H1 (cell line): ENCODE measurements around the gene LRATD1. TPM values are rescaled to one million over a fixed set of nuclear protein-coding genes. Genes with fewer than 3 reads are reported as not detected.

Source experiments
- CTCF ChIA-PET: fragments of 300-600 bp; sonication (Branson Sonifier 250); formaldehyde crosslinking; loops from one replicate; lab custom pipeline; 2021; ENCODE audit not compliant: partially characterized antibody; lab: Charles Lee
- POLR2A ChIA-PET: fragments of 300-600 bp; sonication (Branson Sonifier 250); formaldehyde crosslinking; loops from one replicate; lab custom pipeline; 2021; ENCODE audit warnings: inconsistent platforms; ENCODE audit not compliant: partially characterized antibody; lab: Charles Lee
- DNase-seq, 2 experiments: peaks; one replicate each; pipeline versions ENCODE4 v3.0.0 to v3.0.0-alpha.2; 2010 to 2022; ENCODE audit warnings: low spot score in 2 of 2, low read depth in 1 of 2, mixed read lengths in 1 of 2
- FAIRE-seq: peaks from 2 replicates; lab custom pipeline; 2011; peaks lifted over from hg19 to GRCh38; lab: Jason Lieb, UNC
- H2AFZ ChIP-seq: 2 replicates; pipeline ENCODE4 v1.8.1; 2012; ENCODE audit warnings: low read length, inconsistent platforms
- H2AK5ac ChIP-seq: 2 replicates; pipeline ENCODE4 v1.6.1; 2013; ENCODE audit warnings: low read depth, low read length
- H2BK120ac ChIP-seq: replicated peaks from 2 replicates; pipeline ENCODE3; 2013; ENCODE audit warnings: low read depth, low read length, inconsistent platforms
- H2BK12ac ChIP-seq: 2 replicates; pipeline ENCODE4 v1.6.1; 2013; ENCODE audit warnings: low read depth, low read length
- H2BK15ac ChIP-seq: 2 replicates; pipeline ENCODE4 v1.6.1; 2013; ENCODE audit warnings: low read length
- H2BK20ac ChIP-seq: 2 replicates; pipeline ENCODE4 v1.6.1; 2013; ENCODE audit warnings: low read length
- H2BK5ac ChIP-seq: 2 replicates; pipeline ENCODE4 v1.6.1; 2013; ENCODE audit warnings: low read depth, low read length
- H3K14ac ChIP-seq: 2 replicates; pipeline ENCODE4 v1.6.1; 2013; ENCODE audit warnings: inconsistent platforms; ENCODE audit not compliant: insufficient read length
- H3K18ac ChIP-seq: 2 replicates; pipeline ENCODE4 v1.6.1; 2013; ENCODE audit warnings: low read length; ENCODE audit errors: extremely low read depth
- H3K23ac ChIP-seq: 2 replicates; pipeline ENCODE4 v1.6.1; 2013; ENCODE audit warnings: inconsistent platforms; ENCODE audit not compliant: insufficient read length
- H3K23me2 ChIP-seq: 2 replicates; pipeline ENCODE4 v1.6.1; 2013; ENCODE audit warnings: low read depth, low read length
- H3K27ac ChIP-seq: 2 replicates; pipeline ENCODE4 v1.6.1; 2011; ENCODE audit warnings: low read depth, low read length, inconsistent platforms
- H3K27me3 ChIP-seq, 4 experiments: replicated peaks in 1 of 4; 1 replicate in 1 of 4; 2 replicates in 3 of 4; pipeline versions ENCODE4 v1.6.1 to v1.8.1; 2011 to 2013; ENCODE audit warnings: low read length in 3 of 4, mild to moderate bottlenecking in 3 of 4, inconsistent platforms in 2 of 4, mixed read lengths in 2 of 4, moderate library complexity in 1 of 4; ENCODE audit not compliant: control insufficient read depth in 3 of 4, insufficient read depth in 3 of 4; ENCODE audit errors: extremely low read depth in 1 of 4
- H3K36me3 ChIP-seq, 4 experiments: 2 replicates each; pipeline versions ENCODE4 v1.6.1 to v1.8.1; 2011 to 2013; ENCODE audit warnings: mild to moderate bottlenecking in 4 of 4, low read length in 3 of 4, moderate library complexity in 2 of 4, control low read depth in 1 of 4, inconsistent platforms in 1 of 4; ENCODE audit not compliant: insufficient read depth in 4 of 4, control insufficient read depth in 2 of 4
- H3K4ac ChIP-seq: replicated peaks from 2 replicates; pipeline ENCODE3; 2013; ENCODE audit warnings: low read length, low read depth, mixed read lengths, inconsistent platforms; ENCODE audit not compliant: insufficient read length
- H3K4me1 ChIP-seq, 4 experiments: replicated peaks in 1 of 4; 1 replicate in 1 of 4; 2 replicates in 3 of 4; pipeline versions ENCODE4 v1.6.1 to v1.8.1; 2011 to 2013; ENCODE audit warnings: low read length in 3 of 4, inconsistent platforms in 2 of 4, mixed read lengths in 1 of 4; ENCODE audit not compliant: insufficient read depth in 4 of 4, control insufficient read depth in 3 of 4
- H3K4me2 ChIP-seq, 2 experiments: 2 replicates each; pipeline versions ENCODE4 v1.6.1 to v1.8.1; 2011 to 2013; ENCODE audit warnings: low read depth in 2 of 2, low read length in 2 of 2, control low read depth in 1 of 2, inconsistent platforms in 1 of 2, mild to moderate bottlenecking in 1 of 2; ENCODE audit not compliant: insufficient read depth in 1 of 2
- H3K4me3 ChIP-seq, 4 experiments: fragments of 200-600, 300-600 bp in 1 of 4; sonication (generic), shearing (Covaris generic), sonication (Bioruptor Twin) in 1 of 4; 2 replicates each; pipeline versions ENCODE4 v1.5.1 to v1.8.1; 2011 to 2016; ENCODE audit warnings: low read length in 4 of 4, low read depth in 3 of 4, control low read depth in 2 of 4, inconsistent platforms in 2 of 4, mild to moderate bottlenecking in 2 of 4, mixed read lengths in 1 of 4, moderate library complexity in 1 of 4; ENCODE audit not compliant: insufficient read depth in 2 of 4; ENCODE audit errors: extremely low read depth in 1 of 4
- H3K56ac ChIP-seq: replicated peaks from 2 replicates; pipeline ENCODE3; 2013; ENCODE audit warnings: low read depth, mild to moderate bottlenecking, mixed read lengths, low read length, inconsistent platforms; ENCODE audit not compliant: insufficient read length
- H3K79me1 ChIP-seq: 2 replicates; pipeline ENCODE4 v1.6.1; 2013; ENCODE audit warnings: low read depth, low read length, control low read depth
- H3K79me2 ChIP-seq, 2 experiments: 2 replicates each; pipeline versions ENCODE4 v1.6.1 to v1.8.1; 2012 to 2013; ENCODE audit warnings: low read length in 2 of 2, mild to moderate bottlenecking in 2 of 2, inconsistent platforms in 1 of 2; ENCODE audit not compliant: insufficient read depth in 2 of 2, control insufficient read depth in 1 of 2
- H3K9ac ChIP-seq, 4 experiments: replicated peaks in 1 of 4; 1 replicate in 1 of 4; 2 replicates in 3 of 4; pipeline versions ENCODE4 v1.6.1 to v1.8.1; 2011 to 2013; ENCODE audit warnings: low read depth in 3 of 4, low read length in 3 of 4, control low read depth in 2 of 4, mild to moderate bottlenecking in 2 of 4, moderate library complexity in 2 of 4, inconsistent platforms in 1 of 4; ENCODE audit errors: extremely low read depth in 1 of 4
- H3K9me3 ChIP-seq, 2 experiments: 2 replicates each; pipeline versions ENCODE4 v1.6.1 to v1.8.1; 2012 to 2013; ENCODE audit warnings: mild to moderate bottlenecking in 2 of 2, moderate library complexity in 2 of 2, control low read depth in 1 of 2, inconsistent platforms in 1 of 2, low read depth in 1 of 2, low read length in 1 of 2, mixed read lengths in 1 of 2; ENCODE audit not compliant: insufficient read depth in 2 of 2
- H4K20me1 ChIP-seq, 2 experiments: replicated peaks in 1 of 2; 2 replicates each; pipeline versions ENCODE3 to v1.8.1; 2011 to 2013; ENCODE audit warnings: inconsistent platforms in 2 of 2, low read length in 2 of 2, mild to moderate bottlenecking in 1 of 2; ENCODE audit not compliant: insufficient read depth in 2 of 2, control insufficient read depth in 1 of 2
- H4K5ac ChIP-seq: 2 replicates; pipeline ENCODE4 v1.6.1; 2013; ENCODE audit warnings: low read length, low read depth, mixed read lengths, inconsistent platforms; ENCODE audit not compliant: insufficient read length
- H4K8ac ChIP-seq: 2 replicates; pipeline ENCODE4 v1.8.0; 2013; ENCODE audit warnings: mild to moderate bottlenecking, moderate library complexity, low read length, inconsistent platforms; ENCODE audit not compliant: insufficient read depth; ENCODE audit errors: extremely low read depth
- H4K91ac ChIP-seq: replicated peaks from 2 replicates; pipeline ENCODE3; 2013; ENCODE audit warnings: low read length, mixed read lengths, inconsistent platforms; ENCODE audit not compliant: insufficient read length
- WGBS, 2 experiments: shearing (Covaris generic) in 1 of 2; methylation state at CpG; one replicate each; pipeline versions ENCODE4 v1.1.6 to v1.1.7; 2013 to 2015; ENCODE audit warnings: low lambda C conversion rate in 2 of 2, mixed read lengths in 2 of 2, inconsistent platforms in 1 of 2, low coverage in 1 of 2, missing lambda C conversion rate in 1 of 2; ENCODE audit not compliant: insufficient replicate concordance in 2 of 2, insufficient coverage in 1 of 2, insufficient read length in 1 of 2; ENCODE audit errors: extremely low coverage in 1 of 2, missing lambda C conversion rate in 1 of 2; 5-methylcytosine and 5-hydroxymethylcytosine counted together
- polyA plus RNA-seq, 7 experiments: library from polyadenylated mRNA; depleted of rRNA in 3 of 7; stranded (reverse) in 5 of 7; unstranded in 2 of 7; fragments of >200 nt in 5 of 7; fragments of 200-250 nt in 2 of 7; gene quantifications; 1 replicate in 5 of 7; 2 replicates in 1 of 7; 4 replicates in 1 of 7; pipeline versions ENCODE4 v1.2.1 to v1.2.3, GENCODE V29; 2011 to 2013; ENCODE audit warnings: missing spikeins in 2 of 7, mixed read lengths in 2 of 7
- total RNA-seq: library from RNA; stranded (reverse); fragmentation: NEBNext Ultra II Directional; extraction: Animal tissue kit (Norgen Biotek cat#: 25700); gene quantifications from 2 replicates; pipeline ENCODE4 v1.2.1, GENCODE V29; 2021

The LRATD1 gene
- total and polyA plus RNA-seq, 2 of the 8 experiments (the other 6 are each of a cell fraction or from before 2014, with no cell fraction given) = 1.2 to 2.3 TPM

DNA sequence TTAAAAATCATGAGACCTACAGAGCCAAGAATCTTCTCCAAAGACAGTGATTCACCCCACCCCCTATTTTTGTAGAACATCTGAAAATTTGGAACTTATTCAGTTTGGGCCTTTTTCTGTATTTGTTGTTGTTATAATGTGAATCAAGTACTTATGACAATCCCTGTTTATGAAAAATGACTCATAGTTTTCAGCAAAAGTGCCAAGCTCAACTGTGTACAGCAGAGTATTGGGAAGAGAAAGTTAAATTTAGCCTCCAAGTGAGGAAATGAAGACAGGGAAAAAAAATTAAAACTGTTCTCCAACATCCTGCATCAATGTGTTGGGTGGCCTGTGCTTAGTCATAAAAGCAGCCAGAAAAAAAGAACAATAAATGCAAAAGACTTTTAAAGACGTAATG is 46.2 kb downstream of the LRATD1 start:
- H3K36me3 ChIP-seq = no peaks in the 10 kb centered on the region
- H3K23ac ChIP-seq = no peak overlapping the region
- WGBS, 2 experiments = 86% methylated on average over 1 of the region's 1 CpG; no CpG with 5 or more reads in 1 of the 2 experiments
- H3K18ac ChIP-seq = no peak overlapping the region
- H2BK12ac ChIP-seq = no peak overlapping the region
- H2BK5ac ChIP-seq = no peak overlapping the region
- no peak overlapping the region for H3K27ac ChIP-seq
- no peak overlapping the region for H4K91ac ChIP-seq
- H3K9me3 ChIP-seq = no peaks in the 10 kb centered on the region
- H2BK20ac ChIP-seq = no peak overlapping the region
- no peak overlapping the region for H3K9ac ChIP-seq
- no peaks in the 10 kb centered on the region for H3K79me1 ChIP-seq
- H2AK5ac ChIP-seq = no peak overlapping the region
- no peak overlapping the region for H3K4ac ChIP-seq
- H2AFZ ChIP-seq = no peak overlapping the region
- no peak overlapping the region for H4K5ac ChIP-seq
- no peak overlapping the region for H2BK120ac ChIP-seq
- H3K14ac ChIP-seq = no peak overlapping the region
- H4K20me1 ChIP-seq = no peaks in the 10 kb centered on the region
- no peak overlapping the region for H3K4me2 ChIP-seq
- H3K23me2 ChIP-seq = no peaks in the 10 kb centered on the region
- no peaks in the 10 kb centered on the region for H3K27me3 ChIP-seq
- POLR2A ChIA-PET = no interaction called here
- no peak overlapping the region for H4K8ac ChIP-seq
- no peak overlapping the region for H3K56ac ChIP-seq
- no peaks in the 10 kb centered on the region for H3K79me2 ChIP-seq
- DNase-seq = no peak
- no peaks in the 10 kb centered on the region for H3K4me1 ChIP-seq
- no peak for FAIRE-seq
- H3K4me3 ChIP-seq = no peak overlapping the region
- H2BK15ac ChIP-seq = no peak overlapping the region
- CTCF ChIA-PET = interaction anchor here (1.4 kb wide), 1 partner anchor 14 kb away, joined by 4 read pairs; no protein-coding TSS in a partner anchor
